ENCODE results near the gene SV2C. TPM values are rescaled to one million over a fixed set of nuclear protein-coding genes. Genes with fewer than 3 reads are reported as not detected.

Gene SV2C
- total RNA-seq, 1 experiment from 2014 or later, result 0.09 TPM

GRCh38 chr5:76273206-76273885 is 190.2 kb downstream of the SV2C start:
- Mint-ChIP-seq H3K36me3 (no peaks in the 10 kb centered on the region), H3K27me3 (ENCODE audit: low read depth) (no peaks in the 10 kb centered on the region), H3K9me3 (no peaks in the 10 kb centered on the region), H3K4me3 (no peak overlapping the region), H3K27ac (no peak overlapping the region), H3K4me1 (peaks cover 22% of the 10 kb centered on the region)
- TF ChIP-seq E2F1 (CRISPR knock-in tag; IDR thresholded peaks at IDR 0.05) (no peak), CREB1 (CRISPR knock-in tag; IDR thresholded peaks at IDR 0.05) (no peak), ZNF138 (CRISPR knock-in tag; conservative IDR thresholded peaks at IDR 0.05) (no peak), NR2C2 (CRISPR knock-in tag; IDR thresholded peaks at IDR 0.05) (no peak), CREM (CRISPR knock-in tag; IDR thresholded peaks at IDR 0.05) (no peak), PRDM15 (CRISPR knock-in tag; IDR thresholded peaks at IDR 0.05) (no peak), ZNF396 (CRISPR knock-in tag; IDR thresholded peaks at IDR 0.05; ENCODE audit: borderline replicate concordance) (no peak), TEAD1 (CRISPR knock-in tag; IDR thresholded peaks at IDR 0.05) (no peak), ZNF232 (CRISPR knock-in tag; IDR thresholded peaks at IDR 0.05) (no peak), PREB (CRISPR knock-in tag; IDR thresholded peaks at IDR 0.05; ENCODE audit: borderline replicate concordance) (no peak), NFYB (CRISPR knock-in tag; conservative IDR thresholded peaks at IDR 0.05; ENCODE audit: low read depth) (no peak), NFE2L1 (CRISPR knock-in tag; IDR thresholded peaks at IDR 0.05) (no peak)
- POLR2A ChIA-PET, result no interaction called here
- CTCF ChIA-PET, result no interaction called here
- no peak for ATAC-seq
- no peak for DNase-seq (ENCODE audit: low spot score)

- POLR2A ChIA-PET, result no interaction called here
- CTCF ChIA-PET, result no interaction called here
- peaks cover 22% of the 10 kb centered on the region for H3K4me1 Mint-ChIP-seq
- ATAC-seq (no peak), DNase-seq (ENCODE audit: low spot score) (no peak)
- no peak overlapping the region for H3K4me3 Mint-ChIP-seq
- H3K27me3 Mint-ChIP-seq (ENCODE audit: low read depth), result no peaks in the 10 kb centered on the region
- H3K9me3 Mint-ChIP-seq, result no peaks in the 10 kb centered on the region
- no peak overlapping the region for H3K27ac Mint-ChIP-seq
- TF ChIP-seq HMGA2 (CRISPR knock-in tag; IDR thresholded peaks at IDR 0.05), result no peak
- no peak for TF ChIP-seq ESRRA (CRISPR knock-in tag; IDR thresholded peaks at IDR 0.05; ENCODE audit: borderline replicate concordance)
- TF ChIP-seq NFE2L1 (CRISPR knock-in tag; IDR thresholded peaks at IDR 0.05), result no peak
- no peak for TF ChIP-seq USF1 (CRISPR knock-in tag; IDR thresholded peaks at IDR 0.05)
- TF ChIP-seq USF2 (CRISPR knock-in tag; IDR thresholded peaks at IDR 0.05), result no peak
- no peak for TF ChIP-seq SOX15 (CRISPR knock-in tag; IDR thresholded peaks at IDR 0.05)
- no peak for TF ChIP-seq CBFB (CRISPR knock-in tag; IDR thresholded peaks at IDR 0.05; ENCODE audit: low read depth)
- no peak for TF ChIP-seq ARID4B (CRISPR knock-in tag; IDR thresholded peaks at IDR 0.05; ENCODE audit: borderline replicate concordance)
- TF ChIP-seq ZNF281 (CRISPR knock-in tag; IDR thresholded peaks at IDR 0.05), result no peak
- H3K36me3 Mint-ChIP-seq, result no peaks in the 10 kb centered on the region
Measured at GRCh38 chr5:76274571-76274970, 191.4 kb downstream of the SV2C start.
